Measurements from ENCODE around the gene WTAP.

- TF ChIP-seq CTCF (IDR thresholded peaks at IDR 0.05; ENCODE audit: low read length) (no peak), EZH2 (optimal IDR thresholded peaks at IDR 0.05; ENCODE audit: low read depth, low read length) (no peak)
Measured at GRCh38 chr6:159762681-159763293, 35.5 kb downstream of the WTAP start.
